Peyer's patch (tissue), 4 donors: ENCODE measurements around the gene TNFAIP1.

Experiments
- CTCF ChIP-seq, 6 experiments: fragments of 450-650 bp in 4 of 6; fragments of 200-600 bp in 2 of 6; sonication (generic) in 1 of 6; IDR thresholded peaks; one replicate each; pipeline ENCODE4 v1.5.1; 2017 to 2019; ENCODE audit warnings: antibody characterized with exemption in 6 of 6, mild to moderate bottlenecking in 3 of 6, moderate library complexity in 1 of 6
- POLR2A ChIP-seq, 2 donors: fragments of 450-650 bp; IDR thresholded peaks; one replicate each; pipeline ENCODE4 v1.5.1; 2017; ENCODE audit warnings: antibody characterized with exemption in 2 of 2, mild to moderate bottlenecking in 2 of 2, moderate library complexity in 2 of 2

GRCh38 chr17:28368306-28368831, 32.8 kb downstream of the TNFAIP1 start:
- TF ChIP-seq CTCF (IDR thresholded peaks at IDR 0.05): no peak
- TF ChIP-seq POLR2A (IDR thresholded peaks at IDR 0.05): no peak
